CD4-positive, CD25-positive, alpha-beta regulatory T cell (primary cell): ENCODE measurements around the gene MAPK6. TPM values are rescaled to one million over a fixed set of nuclear protein-coding genes. Genes with fewer than 3 reads are reported as not detected.

Source experiments
- ATAC-seq, 2 donors: fragments of 150-1000 bp; cut with Tn5 transposase; one replicate each; pipeline ENCODE4 v1.10.0; 2021; ENCODE audit warnings: low read depth in 2 of 2, moderate number of reproducible peaks in 2 of 2, moderate library complexity in 1 of 2
- DNase-seq, 3 donors: peaks; one replicate each; pipeline versions ENCODE4 v3.0.0 to v3.0.0-alpha.2; 2012 to 2022; ENCODE audit warnings: mixed read lengths in 1 of 3
- H3K27ac ChIP-seq: one replicate; pipeline ENCODE4 v1.7.0; 2013; ENCODE audit warnings: mild to moderate bottlenecking, low read length; ENCODE audit not compliant: insufficient read depth, poor library complexity, severe bottlenecking
- H3K27me3 ChIP-seq: one replicate; pipeline ENCODE4 v1.7.0; 2013; ENCODE audit warnings: low read length; ENCODE audit not compliant: control insufficient read depth, insufficient read depth
- H3K36me3 ChIP-seq: one replicate; pipeline ENCODE4 v1.7.0; 2013; ENCODE audit warnings: mild to moderate bottlenecking, low read length, moderate library complexity; ENCODE audit not compliant: control insufficient read depth, insufficient read depth
- H3K4me1 ChIP-seq: 2 replicates; pipeline ENCODE4 v1.7.0; 2013; ENCODE audit warnings: mild to moderate bottlenecking, low read length; ENCODE audit not compliant: insufficient read depth, control insufficient read depth, poor library complexity, severe bottlenecking
- H3K4me3 ChIP-seq: one replicate; pipeline ENCODE4 v1.7.0; 2013; ENCODE audit warnings: low read depth, mild to moderate bottlenecking, low read length, moderate library complexity
- H3K9me3 ChIP-seq, 2 experiments: 1 replicate in 1 of 2; 2 replicates in 1 of 2; pipeline ENCODE4 v1.7.0; 2013; ENCODE audit warnings: low read length in 2 of 2, mild to moderate bottlenecking in 1 of 2, moderate library complexity in 1 of 2; ENCODE audit not compliant: control insufficient read depth in 2 of 2
- H3K27ac Mint-ChIP-seq, 3 donors: one replicate each; pipeline ENCODE4 v1.8.0; 2020 to 2022; ENCODE audit warnings: mild to moderate bottlenecking in 3 of 3, mixed read lengths in 3 of 3, moderate library complexity in 2 of 3
- H3K27me3 Mint-ChIP-seq: one replicate; pipeline ENCODE4 v1.8.0; 2022; ENCODE audit warnings: mild to moderate bottlenecking, mixed read lengths
- H3K36me3 Mint-ChIP-seq: one replicate; pipeline ENCODE4 v1.8.0; 2020; ENCODE audit warnings: mixed read lengths
- H3K4me1 Mint-ChIP-seq, 4 donors: one replicate each; pipeline ENCODE4 v1.8.0; 2020 to 2022; ENCODE audit warnings: mixed read lengths in 4 of 4, mild to moderate bottlenecking in 1 of 4
- H3K4me3 Mint-ChIP-seq, 4 donors: one replicate each; pipeline ENCODE4 v1.8.0; 2020 to 2022; ENCODE audit warnings: mild to moderate bottlenecking in 4 of 4, mixed read lengths in 4 of 4, moderate library complexity in 3 of 4
- H3K9me3 Mint-ChIP-seq, 7 donors: one replicate each; pipeline ENCODE4 v1.8.0; 2020 to 2022; ENCODE audit warnings: mixed read lengths in 7 of 7, mild to moderate bottlenecking in 3 of 7, moderate library complexity in 2 of 7
- polyA plus RNA-seq, 4 donors: library from polyadenylated mRNA; unstranded; fragments of 300-500 nt; fragmentation: Illumina TruSeq; gene quantifications; one replicate each; pipeline ENCODE4 v1.2.3, GENCODE V29; 2021
- total RNA-seq: library from RNA; stranded (reverse); gene quantifications from one replicate; pipeline ENCODE4 v1.2.3, GENCODE V29; 2022

The MAPK6 gene
- total and polyA plus RNA-seq, 5 donors from 2014 or later = 8.2 to 49.4 (median 11.1) TPM

DNA sequence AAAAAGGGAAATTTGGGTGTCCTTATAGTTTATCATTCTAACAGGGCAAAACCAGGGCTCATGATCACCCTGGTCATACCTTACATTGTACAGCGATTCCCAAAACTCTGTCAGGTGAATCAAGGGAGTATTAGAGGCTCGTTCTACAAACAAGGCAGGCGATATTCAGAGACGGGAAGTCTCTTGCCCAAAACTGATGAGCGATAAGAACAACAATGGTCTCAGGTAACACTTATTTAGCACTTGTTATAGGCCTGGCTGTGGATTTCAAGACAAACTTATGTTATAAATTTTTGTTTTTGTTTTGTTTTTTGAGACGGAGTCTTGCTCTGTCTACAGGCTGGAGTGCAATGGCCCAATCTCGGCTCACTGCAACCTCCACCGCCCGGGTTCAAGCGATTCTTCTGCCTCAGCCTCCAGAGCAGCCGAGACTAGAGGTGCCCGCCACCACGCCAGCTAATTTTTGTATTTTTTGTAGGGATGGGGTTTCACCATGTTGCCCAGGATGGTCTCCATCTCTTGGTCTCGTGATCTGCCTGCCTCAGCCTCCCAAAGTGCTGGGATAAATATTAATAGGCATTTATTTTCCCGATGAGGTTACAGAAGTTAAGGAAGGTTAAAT lies 80.7 kb downstream of the MAPK6 start:
- Mint-ChIP-seq H3K27me3 (peaks cover 35% of the 10 kb centered on the region), H3K4me1 (no peaks in the 10 kb centered on the region), H3K27ac (no peak overlapping the region), H3K4me3 (no peak overlapping the region), H3K36me3 (peaks cover 2% of the 10 kb centered on the region), H3K9me3 (no peaks in the 10 kb centered on the region)
- no peaks in the 10 kb centered on the region for H3K36me3 ChIP-seq
- no peaks in the 10 kb centered on the region for H3K4me1 ChIP-seq
- H3K9me3 ChIP-seq = no peaks in the 10 kb centered on the region
- H3K4me3 ChIP-seq = no peak overlapping the region
- ATAC-seq (no peak), DNase-seq (no peak)
- no peak overlapping the region for H3K27ac ChIP-seq
- H3K27me3 ChIP-seq = no peaks in the 10 kb centered on the region

DNA sequence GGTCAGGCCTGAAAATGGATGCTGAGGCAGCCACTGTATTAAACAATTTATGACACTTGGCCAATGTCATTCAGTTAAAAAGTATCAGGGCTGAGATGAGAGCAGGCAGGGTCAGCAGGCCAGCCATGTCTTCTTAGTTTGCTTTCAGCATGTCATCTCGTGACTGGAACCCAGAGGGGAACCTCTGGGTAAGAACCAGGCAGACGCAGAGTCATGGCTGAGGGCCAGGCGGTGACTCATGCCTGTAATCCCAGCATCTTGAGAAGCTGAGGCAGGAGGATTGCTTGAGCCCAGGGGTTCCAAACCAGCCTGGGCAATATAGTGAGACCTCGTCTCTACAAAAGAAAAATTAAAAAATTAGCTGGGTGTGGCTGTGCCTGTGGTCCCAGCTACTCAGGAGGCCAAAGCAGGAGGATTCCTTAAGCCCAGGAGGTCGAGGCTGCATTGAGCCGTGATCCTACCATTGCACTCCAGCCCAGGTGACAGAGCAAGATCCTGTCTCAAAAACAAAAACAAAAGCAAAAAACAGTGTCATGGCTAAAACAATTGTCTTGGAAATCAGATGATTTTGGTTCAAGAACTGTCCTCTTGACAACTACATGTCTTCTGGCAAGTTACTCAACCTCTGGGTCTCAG lies 81.9 kb downstream of the MAPK6 start:
- Histone ChIP-seq H3K9me3 (no peaks in the 10 kb centered on the region), H3K36me3 (no peaks in the 10 kb centered on the region), H3K27me3 (no peaks in the 10 kb centered on the region), H3K27ac (no peak overlapping the region), H3K4me1 (no peaks in the 10 kb centered on the region), H3K4me3 (no peak overlapping the region)
- Mint-ChIP-seq H3K4me3 (no peak overlapping the region), H3K27ac (no peak overlapping the region), H3K36me3 (peaks cover 2% of the 10 kb centered on the region), H3K27me3 (peaks cover 38% of the 10 kb centered on the region), H3K4me1 (no peaks in the 10 kb centered on the region), H3K9me3 (no peaks in the 10 kb centered on the region)
- DNase-seq (no peak), ATAC-seq (no peak)

DNA sequence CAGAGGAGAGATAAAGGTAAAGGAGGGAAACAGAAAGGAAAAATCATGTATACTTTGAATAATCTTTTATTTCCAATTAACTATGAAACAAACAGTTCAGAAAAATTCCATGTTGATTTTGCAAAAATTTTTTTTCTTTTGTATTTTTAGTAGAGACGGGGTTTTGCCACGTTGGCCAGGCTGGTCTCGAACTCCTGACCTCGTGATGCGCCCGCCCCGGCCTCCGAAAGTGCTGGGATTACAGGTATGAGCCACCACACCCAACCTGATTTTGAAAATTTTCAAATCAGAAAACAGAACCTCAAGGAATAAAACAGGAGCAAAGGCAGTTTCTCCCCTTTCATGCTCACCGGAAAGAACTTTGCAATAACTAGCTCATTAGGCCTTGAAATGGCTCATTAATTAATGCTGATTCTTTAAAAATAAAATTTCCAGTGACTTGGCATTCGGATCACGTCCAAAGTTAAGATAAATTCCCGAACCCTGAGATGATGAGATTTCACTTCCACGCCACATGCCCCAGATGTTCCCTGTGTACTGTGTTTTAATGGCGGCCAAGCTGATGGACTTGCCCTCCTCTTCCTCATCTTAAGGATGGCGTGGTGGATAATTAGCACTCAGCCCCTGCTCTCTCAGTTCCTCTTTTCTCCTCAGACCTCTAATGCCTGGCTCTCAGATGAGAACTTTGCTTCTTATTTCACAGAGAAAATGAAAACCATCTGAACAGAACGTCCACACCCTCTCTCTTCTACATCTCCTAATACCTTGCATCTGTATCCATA lies 82.7 kb downstream of the MAPK6 start:
- Histone ChIP-seq H3K27ac (no peak overlapping the region), H3K9me3 (no peaks in the 10 kb centered on the region), H3K36me3 (no peaks in the 10 kb centered on the region), H3K4me1 (no peaks in the 10 kb centered on the region), H3K27me3 (no peaks in the 10 kb centered on the region), H3K4me3 (no peak overlapping the region)
- H3K4me3 Mint-ChIP-seq = no peak overlapping the region
- H3K27ac Mint-ChIP-seq = no peak overlapping the region
- ATAC-seq (no peak), DNase-seq (no peak)
- no peaks in the 10 kb centered on the region for H3K9me3 Mint-ChIP-seq
- peaks cover 2% of the 10 kb centered on the region for H3K36me3 Mint-ChIP-seq
- peaks cover 37% of the 10 kb centered on the region for H3K27me3 Mint-ChIP-seq
- H3K4me1 Mint-ChIP-seq = no peaks in the 10 kb centered on the region

DNA sequence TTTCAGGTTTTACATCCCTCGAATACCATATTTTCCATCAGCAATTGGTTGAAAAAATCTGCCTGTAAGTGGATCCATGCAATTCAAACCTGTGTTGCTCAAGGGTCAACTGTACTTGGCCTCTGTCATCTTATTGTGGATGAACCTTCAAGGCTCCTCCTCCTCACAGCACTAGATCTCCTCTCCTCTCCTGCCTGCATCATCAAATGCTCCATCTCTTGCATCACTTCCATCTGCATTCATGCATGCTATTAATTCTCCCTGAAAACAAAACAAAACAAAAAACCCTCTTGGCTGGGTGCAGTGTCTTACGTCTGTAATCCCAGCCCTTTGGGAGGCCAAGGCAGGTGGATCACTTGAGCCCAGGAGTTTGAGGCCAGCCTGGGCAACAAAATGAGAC lies 83.4 kb downstream of the MAPK6 start:
- Mint-ChIP-seq H3K9me3 (no peaks in the 10 kb centered on the region), H3K27me3 (peaks cover 32% of the 10 kb centered on the region), H3K4me1 (no peaks in the 10 kb centered on the region), H3K4me3 (no peak overlapping the region), H3K36me3 (peaks cover 2% of the 10 kb centered on the region), H3K27ac (no peak overlapping the region)
- ATAC-seq = no peak
- no peak overlapping the region for H3K4me3 ChIP-seq
- no peaks in the 10 kb centered on the region for H3K27me3 ChIP-seq
- H3K36me3 ChIP-seq = no peaks in the 10 kb centered on the region
- H3K4me1 ChIP-seq = no peaks in the 10 kb centered on the region
- H3K9me3 ChIP-seq = no peaks in the 10 kb centered on the region
- DNase-seq = no peak
- no peak overlapping the region for H3K27ac ChIP-seq

DNA sequence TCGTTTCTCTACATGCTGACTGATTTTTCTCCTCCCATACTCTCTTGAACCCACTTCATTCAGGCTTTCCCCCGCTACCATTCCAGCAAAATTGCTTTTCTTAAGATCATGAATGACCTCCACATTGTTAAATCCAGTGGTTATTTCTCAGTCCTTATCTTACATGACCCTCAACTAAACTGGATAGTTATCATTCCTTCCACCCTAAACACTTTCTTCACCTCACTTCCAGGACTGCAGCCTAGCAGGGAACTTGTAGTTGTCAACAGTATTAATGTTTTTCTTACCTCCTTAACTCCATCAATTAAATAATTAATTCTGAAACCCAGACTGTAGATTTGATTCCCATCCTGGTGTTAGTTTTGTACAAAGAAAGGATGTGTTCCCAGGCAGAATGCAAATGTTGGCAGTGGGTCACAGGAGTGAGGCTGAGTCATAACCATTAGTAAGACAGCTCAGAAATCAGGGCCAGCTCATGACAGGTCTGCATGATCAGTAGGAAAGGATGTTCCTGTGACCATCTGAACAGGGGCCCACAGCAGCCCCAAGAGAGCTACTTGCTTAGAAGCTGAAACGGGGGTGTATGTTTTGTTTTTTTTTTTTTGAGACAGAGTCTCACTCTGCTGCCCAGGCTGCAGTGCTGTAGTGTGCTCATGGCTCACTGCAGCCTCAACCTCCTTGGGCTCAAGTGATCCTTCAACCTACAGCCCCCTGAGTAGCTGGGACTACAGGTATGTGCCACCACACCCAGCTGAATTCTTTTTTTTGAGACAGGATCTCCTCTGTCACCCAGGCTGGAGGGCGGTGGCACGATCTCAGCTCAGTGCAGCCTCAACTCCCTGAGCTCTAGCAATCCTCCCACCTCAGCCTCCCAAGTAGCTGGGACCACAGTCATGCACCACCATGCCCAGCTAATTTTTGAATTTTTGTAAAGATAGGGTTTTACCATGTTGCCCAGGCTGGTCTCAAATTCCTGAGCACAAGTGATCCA lies 84.5 kb downstream of the MAPK6 start:
- no peaks in the 10 kb centered on the region for H3K4me1 ChIP-seq
- H3K4me3 ChIP-seq = no peak overlapping the region
- ATAC-seq (peak in 1 of 2 donors; percentile 37), DNase-seq (no peak)
- Mint-ChIP-seq H3K27me3 (peaks cover 40% of the 10 kb centered on the region), H3K4me1 (no peaks in the 10 kb centered on the region), H3K27ac (no peak overlapping the region), H3K9me3 (no peaks in the 10 kb centered on the region), H3K4me3 (no peak overlapping the region), H3K36me3 (peaks cover 2% of the 10 kb centered on the region)
- no peaks in the 10 kb centered on the region for H3K27me3 ChIP-seq
- no peaks in the 10 kb centered on the region for H3K9me3 ChIP-seq
- no peaks in the 10 kb centered on the region for H3K36me3 ChIP-seq
- no peak overlapping the region for H3K27ac ChIP-seq

DNA sequence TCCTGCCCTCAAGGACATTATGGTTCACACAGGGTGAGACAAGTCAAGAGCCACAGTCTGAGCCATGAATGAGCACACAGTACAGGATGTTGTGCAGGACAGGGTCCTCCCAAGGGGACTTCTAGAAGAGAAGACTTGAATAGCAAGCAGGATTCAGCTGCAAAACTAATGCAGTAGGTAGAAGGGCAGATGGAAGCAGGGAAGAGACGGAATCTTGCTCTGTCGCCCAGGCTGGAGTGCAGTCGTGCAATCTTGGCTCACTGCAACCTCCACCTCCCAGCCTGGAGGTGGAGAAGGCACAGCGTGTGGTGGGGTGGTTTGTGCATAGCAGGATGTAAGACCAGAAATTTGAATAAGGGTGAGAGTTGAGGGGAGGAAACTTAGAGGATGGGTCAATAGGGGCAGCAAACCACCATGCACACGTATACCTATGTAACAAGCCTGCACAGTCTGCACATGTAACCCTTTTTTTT lies 85.5 kb downstream of the MAPK6 start:
- Histone ChIP-seq H3K36me3 (no peaks in the 10 kb centered on the region), H3K4me1 (no peaks in the 10 kb centered on the region), H3K9me3 (no peaks in the 10 kb centered on the region), H3K27me3 (peaks cover under 1% of the 10 kb centered on the region), H3K4me3 (no peak overlapping the region), H3K27ac (no peak overlapping the region)
- Mint-ChIP-seq H3K36me3 (peaks cover 2% of the 10 kb centered on the region), H3K27me3 (peaks cover 45% of the 10 kb centered on the region), H3K4me3 (peak overlapping the region in 1 of 4 donors; percentile 36), H3K27ac (peak overlapping the region in 1 of 3 donors; percentile 22), H3K9me3 (no peaks in the 10 kb centered on the region), H3K4me1 (no peaks in the 10 kb centered on the region)
- ATAC-seq (no peak), DNase-seq (no peak)

DNA sequence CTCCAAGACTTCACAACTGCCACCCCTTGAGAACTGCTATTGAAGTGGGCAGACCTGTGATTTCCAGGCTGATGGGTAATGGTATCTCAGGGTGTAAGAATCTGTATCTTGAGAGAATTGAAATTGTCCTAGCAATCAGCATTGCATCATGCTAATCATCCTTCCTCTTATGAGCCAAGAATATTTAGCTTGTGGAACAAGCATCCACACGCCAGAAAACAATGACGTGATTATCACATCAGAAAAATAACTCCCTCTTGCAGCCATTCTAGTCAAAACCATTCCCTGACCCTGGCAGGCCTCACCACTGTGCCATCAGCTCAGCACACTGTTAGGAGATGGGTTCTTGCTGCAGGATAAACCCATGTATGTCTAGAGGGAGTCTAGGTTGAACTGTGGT lies 86.8 kb downstream of the MAPK6 start:
- Histone ChIP-seq H3K4me1 (no peaks in the 10 kb centered on the region), H3K27me3 (peaks cover 7% of the 10 kb centered on the region), H3K9me3 (no peaks in the 10 kb centered on the region), H3K4me3 (no peak overlapping the region), H3K27ac (no peak overlapping the region), H3K36me3 (no peaks in the 10 kb centered on the region)
- Mint-ChIP-seq H3K4me3 (no peak overlapping the region), H3K9me3 (no peaks in the 10 kb centered on the region), H3K4me1 (no peaks in the 10 kb centered on the region), H3K27me3 (peaks cover 56% of the 10 kb centered on the region), H3K36me3 (peaks cover 2% of the 10 kb centered on the region), H3K27ac (no peak overlapping the region)
- ATAC-seq (no peak), DNase-seq (no peak)
